ENCODE data around the gene TNIP1. TPM values are rescaled to one million over a fixed set of nuclear protein-coding genes. Genes with fewer than 3 reads are reported as not detected.

TNIP1 gene
- total RNA-seq, 4 donors from 2014 or later = 191 to 352 (median 266) TPM

DNA sequence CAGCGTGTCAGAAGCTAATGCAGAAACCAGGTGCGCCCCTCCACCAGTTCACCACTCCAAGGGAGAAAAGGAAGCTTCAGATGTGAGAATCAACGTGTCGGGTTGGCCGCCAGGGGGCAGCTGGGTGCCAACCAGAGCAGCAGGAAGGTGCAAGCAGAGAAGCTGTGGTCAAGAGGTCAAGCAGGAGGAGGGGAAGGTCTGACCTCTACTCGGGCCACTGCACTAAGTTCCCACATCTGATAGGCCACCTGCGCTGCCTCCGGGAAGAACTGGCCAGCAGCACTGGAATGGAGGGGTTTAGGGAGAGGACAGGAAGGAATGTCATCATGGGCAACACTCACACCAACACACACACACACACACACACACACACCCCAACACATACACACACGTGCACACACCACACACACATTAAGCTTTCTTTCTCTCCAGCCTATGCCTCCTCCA, 45.4 kb upstream of the TNIP1 start:
- DNase-seq = peak; percentile 78 to 87 (median 81)
- H3K27me3 ChIP-seq = no peaks in the 10 kb centered on the region
- no peak overlapping the region for H3K4me3 ChIP-seq
- peaks cover 0 to 66% (median 3%) of the 10 kb centered on the region in 3 donors for H3K36me3 ChIP-seq
- peak overlapping the region in 1 of 4 donors; percentile 72 for H3K27ac ChIP-seq
- H3K9me3 ChIP-seq = no peaks in the 10 kb centered on the region
- TF ChIP-seq, protein P1, sequence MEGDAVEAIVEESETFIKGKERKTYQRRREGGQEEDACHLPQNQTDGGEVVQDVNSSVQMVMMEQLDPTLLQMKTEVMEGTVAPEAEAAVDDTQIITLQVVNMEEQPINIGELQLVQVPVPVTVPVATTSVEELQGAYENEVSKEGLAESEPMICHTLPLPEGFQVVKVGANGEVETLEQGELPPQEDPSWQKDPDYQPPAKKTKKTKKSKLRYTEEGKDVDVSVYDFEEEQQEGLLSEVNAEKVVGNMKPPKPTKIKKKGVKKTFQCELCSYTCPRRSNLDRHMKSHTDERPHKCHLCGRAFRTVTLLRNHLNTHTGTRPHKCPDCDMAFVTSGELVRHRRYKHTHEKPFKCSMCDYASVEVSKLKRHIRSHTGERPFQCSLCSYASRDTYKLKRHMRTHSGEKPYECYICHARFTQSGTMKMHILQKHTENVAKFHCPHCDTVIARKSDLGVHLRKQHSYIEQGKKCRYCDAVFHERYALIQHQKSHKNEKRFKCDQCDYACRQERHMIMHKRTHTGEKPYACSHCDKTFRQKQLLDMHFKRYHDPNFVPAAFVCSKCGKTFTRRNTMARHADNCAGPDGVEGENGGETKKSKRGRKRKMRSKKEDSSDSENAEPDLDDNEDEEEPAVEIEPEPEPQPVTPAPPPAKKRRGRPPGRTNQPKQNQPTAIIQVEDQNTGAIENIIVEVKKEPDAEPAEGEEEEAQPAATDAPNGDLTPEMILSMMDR (IDR thresholded peaks at IDR 0.05) = peak; percentile 75 to 90 (median 82)
- TF ChIP-seq POLR2A (IDR thresholded peaks at IDR 0.05) = no peak
- H3K4me1 ChIP-seq = peaks cover 4 to 20% (median 11%) of the 10 kb centered on the region in 4 donors

DNA sequence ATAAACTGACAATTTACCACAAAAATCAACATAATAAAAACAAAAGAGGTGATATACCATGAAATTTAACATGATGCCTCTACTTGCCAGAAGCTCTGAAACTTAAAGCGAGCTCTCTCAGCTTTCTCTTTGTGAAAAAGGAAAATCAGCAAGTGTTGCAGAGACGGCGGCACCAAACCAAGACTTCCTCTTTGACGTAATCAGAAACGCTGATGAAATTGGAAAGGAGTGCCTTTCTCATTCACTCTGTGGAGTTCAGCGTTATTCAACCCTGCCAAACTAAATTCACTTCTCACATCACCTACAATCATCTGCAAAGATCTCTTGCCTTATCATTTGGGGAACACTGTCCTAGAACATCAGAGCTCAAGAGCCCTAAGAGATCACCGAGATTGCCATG, 44.6 kb upstream of the TNIP1 start:
- peak overlapping the region in 1 of 4 donors; percentile 72 for H3K27ac ChIP-seq
- peaks cover 4 to 17% (median 11%) of the 10 kb centered on the region in 4 donors for H3K4me1 ChIP-seq

GRCh38 chr5:151123897-151124751, 43.3 kb upstream of the TNIP1 start:
- H3K27me3 ChIP-seq = no peaks in the 10 kb centered on the region
- H3K9me3 ChIP-seq = no peaks in the 10 kb centered on the region
- peak; percentile 70 to 91 (median 88) for DNase-seq
- TF ChIP-seq, protein P1 (IDR thresholded peaks at IDR 0.05) = no peak
- TF ChIP-seq POLR2A (IDR thresholded peaks at IDR 0.05) = no peak
- peaks cover 0 to 57% (median 0%) of the 10 kb centered on the region in 3 donors for H3K36me3 ChIP-seq
- peaks cover 4 to 23% (median 10%) of the 10 kb centered on the region in 4 donors for H3K4me1 ChIP-seq
- H3K27ac ChIP-seq = peak overlapping the region in 3 of 4 donors; percentile 36 to 72 (median 44)
- H3K4me3 ChIP-seq = no peak overlapping the region

More for the DNA sequence above, 44.6 kb upstream of the TNIP1 start:
- peak in 2 of 3 donors; percentile 56 to 70 for DNase-seq
- no peaks in the 10 kb centered on the region for H3K9me3 ChIP-seq
- no peak overlapping the region for H3K4me3 ChIP-seq
- TF ChIP-seq, protein P1 (IDR thresholded peaks at IDR 0.05) = no peak
- TF ChIP-seq POLR2A (IDR thresholded peaks at IDR 0.05) = no peak
- H3K36me3 ChIP-seq = peaks cover 0 to 63% (median under 1%) of the 10 kb centered on the region in 3 donors
- no peaks in the 10 kb centered on the region for H3K27me3 ChIP-seq

- no peaks in the 10 kb centered on the region for H3K9me3 ChIP-seq
- no peak for TF ChIP-seq POLR2A (IDR thresholded peaks at IDR 0.05)
- TF ChIP-seq, protein P1 (IDR thresholded peaks at IDR 0.05) = no peak
- peak overlapping the region in 2 of 4 donors; percentile 44 to 72 for H3K27ac ChIP-seq
- H3K36me3 ChIP-seq = peaks cover 0 to 48% (median 0%) of the 10 kb centered on the region in 3 donors
- H3K4me1 ChIP-seq = peaks cover 5 to 31% (median 11%) of the 10 kb centered on the region in 4 donors
- no peaks in the 10 kb centered on the region for H3K27me3 ChIP-seq
- DNase-seq = no peak
- H3K4me3 ChIP-seq = no peak overlapping the region
These were observed 42.0 kb upstream of the TNIP1 start for GRCh38 chr5:151122828-151123227.

GRCh38 chr5:151121665-151122064, 40.8 kb upstream of the TNIP1 start:
- no peaks in the 10 kb centered on the region for H3K27me3 ChIP-seq
- H3K9me3 ChIP-seq = no peaks in the 10 kb centered on the region
- no peak overlapping the region for H3K27ac ChIP-seq
- peaks cover 5 to 31% (median 11%) of the 10 kb centered on the region in 4 donors for H3K4me1 ChIP-seq
- no peak for DNase-seq
- TF ChIP-seq POLR2A (IDR thresholded peaks at IDR 0.05) = no peak
- TF ChIP-seq, protein P1 (IDR thresholded peaks at IDR 0.05) = no peak
- H3K36me3 ChIP-seq = peaks cover 0 to 52% (median 0%) of the 10 kb centered on the region in 3 donors
- no peak overlapping the region for H3K4me3 ChIP-seq
